OCI-LY7 (cell line): ENCODE data around the gene IFNL3.

Source experiments
- CTCF ChIP-seq: fragments of 200-600 bp; sonication (generic); conservative IDR thresholded peaks from 2 replicates; pipeline ENCODE4 v1.5.1; 2014; ENCODE audit warnings: mild to moderate bottlenecking, antibody characterized with exemption, low read length, moderate library complexity, mixed read lengths
- EZH2phosphoT487 ChIP-seq: fragments of 200-600 bp; sonication (generic); IDR thresholded peaks from 2 replicates; pipeline ENCODE4 v1.6.1; 2018; ENCODE audit warnings: low read depth, borderline replicate concordance, mild to moderate bottlenecking, mixed run types, antibody characterized with exemption, low read length, moderate library complexity, mixed read lengths

- no peak for TF ChIP-seq CTCF
- no peak for TF ChIP-seq EZH2phosphoT487
Measured at GRCh38 chr19:39270036-39270871, 25.4 kb upstream of the IFNL3 start.
